Activated CD8-positive, alpha-beta T cell treated with anti-CD3 and anti-CD28 coated beads for 36 hours (primary cell): ENCODE measurements around the gene TM6SF1. TPM values are rescaled to one million over a fixed set of nuclear protein-coding genes. Genes with fewer than 3 reads are reported as not detected.

Experiments used
- ATAC-seq: fragments of 200-7000 bp; cut with Tn5 transposase; one replicate; pipeline ENCODE4 v1.10.0; 2021; ENCODE audit warnings: mild to moderate bottlenecking, moderate library complexity
- CTCF ChIA-PET: fragments of 350-600 bp; sonication (Branson Sonifier 250); formaldehyde crosslinking; loops from one replicate; lab custom pipeline; 2021; ENCODE audit warnings: antibody characterized with exemption; lab: Charles Lee
- POLR2A ChIA-PET: fragments of 350-600 bp; sonication (Branson Sonifier 250); formaldehyde crosslinking; loops from one replicate; lab custom pipeline; 2021; ENCODE audit warnings: antibody characterized with exemption; lab: Charles Lee
- DNase-seq: peaks from one replicate; pipeline ENCODE4 v3.0.0-alpha.2; 2020
- H3K27ac Mint-ChIP-seq: one replicate; pipeline ENCODE4 v1.8.0; 2021; ENCODE audit warnings: mild to moderate bottlenecking, mixed read lengths
- H3K27me3 Mint-ChIP-seq: one replicate; pipeline ENCODE4 v1.8.0; 2021; ENCODE audit warnings: mixed read lengths
- H3K36me3 Mint-ChIP-seq: one replicate; pipeline ENCODE4 v1.8.0; 2021; ENCODE audit warnings: low read depth, mixed read lengths
- H3K4me1 Mint-ChIP-seq: one replicate; pipeline ENCODE4 v1.8.0; 2021; ENCODE audit warnings: low read depth, mixed read lengths
- H3K4me3 Mint-ChIP-seq: one replicate; pipeline ENCODE4 v1.8.0; 2021; ENCODE audit warnings: mild to moderate bottlenecking, moderate library complexity, mixed read lengths
- H3K9me3 Mint-ChIP-seq: one replicate; pipeline ENCODE4 v1.8.0; 2021; ENCODE audit warnings: mixed read lengths
- intact Hi-C: fragments of 100-400 bp; cut with micrococcal nuclease; formaldehyde crosslinking; loops from one replicate; pipeline ENCODE4 v1.10.0; 2022
- total RNA-seq, 2 experiments: library from RNA; stranded (reverse); gene quantifications; one replicate each; pipeline ENCODE4 v1.2.3, GENCODE V29; 2021
- TF ChIP-seq, protein P1 (sequence below): fragments of 200-600 bp; IDR thresholded peaks from one replicate; pipeline ENCODE4 v1.8.0; 2022; ENCODE audit warnings: antibody characterized with exemption, mild to moderate bottlenecking

TM6SF1 gene
- total RNA-seq, 2 experiments from 2014 or later: 5.6 TPM

DNA sequence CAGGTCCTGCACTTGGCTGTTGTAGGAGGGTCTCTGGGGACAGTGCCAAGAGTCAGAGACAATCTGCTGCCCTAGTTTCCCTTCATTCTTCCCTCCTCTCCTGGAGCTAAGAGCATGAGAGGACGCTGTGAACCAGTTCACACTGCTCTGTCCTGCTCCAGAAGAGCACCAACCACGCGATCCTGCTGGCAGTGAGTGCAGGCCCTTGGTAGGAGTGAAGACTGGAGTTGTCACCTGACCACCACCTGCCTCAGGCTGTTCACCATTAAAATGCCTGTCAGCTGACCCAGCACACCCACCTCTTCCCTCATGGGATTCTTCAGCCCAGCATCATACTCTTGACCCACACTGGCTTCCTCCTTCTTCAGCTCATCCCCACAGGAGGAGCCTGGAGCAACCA, 2.9 kb downstream of the TM6SF1 start:
- Mint-ChIP-seq H3K9me3 (no peaks in the 10 kb centered on the region), H3K27me3 (peaks cover 37% of the 10 kb centered on the region), H3K36me3 (no peaks in the 10 kb centered on the region), H3K4me1 (peaks cover 17% of the 10 kb centered on the region), H3K27ac (no peak overlapping the region), H3K4me3 (no peak overlapping the region)
- ChIA-PET CTCF (no interaction called here), POLR2A (no interaction called here)
- ATAC-seq (no peak), DNase-seq (no peak)
- TF ChIP-seq, protein P1, sequence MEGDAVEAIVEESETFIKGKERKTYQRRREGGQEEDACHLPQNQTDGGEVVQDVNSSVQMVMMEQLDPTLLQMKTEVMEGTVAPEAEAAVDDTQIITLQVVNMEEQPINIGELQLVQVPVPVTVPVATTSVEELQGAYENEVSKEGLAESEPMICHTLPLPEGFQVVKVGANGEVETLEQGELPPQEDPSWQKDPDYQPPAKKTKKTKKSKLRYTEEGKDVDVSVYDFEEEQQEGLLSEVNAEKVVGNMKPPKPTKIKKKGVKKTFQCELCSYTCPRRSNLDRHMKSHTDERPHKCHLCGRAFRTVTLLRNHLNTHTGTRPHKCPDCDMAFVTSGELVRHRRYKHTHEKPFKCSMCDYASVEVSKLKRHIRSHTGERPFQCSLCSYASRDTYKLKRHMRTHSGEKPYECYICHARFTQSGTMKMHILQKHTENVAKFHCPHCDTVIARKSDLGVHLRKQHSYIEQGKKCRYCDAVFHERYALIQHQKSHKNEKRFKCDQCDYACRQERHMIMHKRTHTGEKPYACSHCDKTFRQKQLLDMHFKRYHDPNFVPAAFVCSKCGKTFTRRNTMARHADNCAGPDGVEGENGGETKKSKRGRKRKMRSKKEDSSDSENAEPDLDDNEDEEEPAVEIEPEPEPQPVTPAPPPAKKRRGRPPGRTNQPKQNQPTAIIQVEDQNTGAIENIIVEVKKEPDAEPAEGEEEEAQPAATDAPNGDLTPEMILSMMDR: no peak
- intact Hi-C loops: no loop called here

GRCh38 chr15:83111149-83111548, 3.7 kb downstream of the TM6SF1 start:
- H3K27me3 Mint-ChIP-seq: peaks cover 31% of the 10 kb centered on the region
- intact Hi-C loops: no loop called here
- H3K36me3 Mint-ChIP-seq: no peaks in the 10 kb centered on the region
- ATAC-seq (no peak), DNase-seq (no peak)
- no peak overlapping the region for H3K27ac Mint-ChIP-seq
- H3K4me1 Mint-ChIP-seq: peaks cover 17% of the 10 kb centered on the region
- ChIA-PET POLR2A (no interaction called here), CTCF (no interaction called here)
- no peaks in the 10 kb centered on the region for H3K9me3 Mint-ChIP-seq
- H3K4me3 Mint-ChIP-seq: no peak overlapping the region
- TF ChIP-seq, protein P1: no peak

GRCh38 chr15:83112233-83112955, 4.9 kb downstream of the TM6SF1 start:
- Mint-ChIP-seq H3K27me3 (peaks cover 26% of the 10 kb centered on the region), H3K4me3 (no peak overlapping the region), H3K27ac (no peak overlapping the region), H3K36me3 (no peaks in the 10 kb centered on the region), H3K4me1 (peaks cover 13% of the 10 kb centered on the region), H3K9me3 (no peaks in the 10 kb centered on the region)
- intact Hi-C loops: no loop called here
- no peak for DNase-seq
- TF ChIP-seq, protein P1: no peak
- ChIA-PET CTCF (no interaction called here), POLR2A (no interaction called here)
- ATAC-seq: no peak

GRCh38 chr15:83112956-83113299, 5.5 kb downstream of the TM6SF1 start:
- CTCF ChIA-PET: no interaction called here
- intact Hi-C loops: no loop called here
- DNase-seq (no peak), ATAC-seq (no peak)
- POLR2A ChIA-PET: no interaction called here
- Mint-ChIP-seq H3K4me3 (no peak overlapping the region), H3K9me3 (no peaks in the 10 kb centered on the region), H3K27me3 (peaks cover 26% of the 10 kb centered on the region), H3K36me3 (no peaks in the 10 kb centered on the region), H3K27ac (no peak overlapping the region), H3K4me1 (peaks cover 13% of the 10 kb centered on the region)
- TF ChIP-seq, protein P1: no peak

- ChIA-PET POLR2A (no interaction called here), CTCF (no interaction called here)
- peaks cover 18% of the 10 kb centered on the region for H3K27me3 Mint-ChIP-seq
- TF ChIP-seq, protein P1: no peak
- no peaks in the 10 kb centered on the region for H3K9me3 Mint-ChIP-seq
- ATAC-seq (no peak), DNase-seq (no peak)
- H3K36me3 Mint-ChIP-seq: no peaks in the 10 kb centered on the region
- H3K4me3 Mint-ChIP-seq: no peak overlapping the region
- H3K4me1 Mint-ChIP-seq: peaks cover 1% of the 10 kb centered on the region
- intact Hi-C loops: no loop called here
- H3K27ac Mint-ChIP-seq: no peak overlapping the region
These were observed 6.6 kb downstream of the TM6SF1 start for GRCh38 chr15:83113881-83114674.
